WERI-Rb-1 (cell line): Measurements from ENCODE around the gene RPL13A.

ENCODE experiments used
- DNase-seq: peaks from one replicate; pipeline ENCODE4 v3.0.0-alpha.2; 2020
- H3K27ac ChIP-seq: fragments of 250-450 bp; sonication (Bioruptor Pico); 2 replicates; pipeline ENCODE4 v1.5.1; 2020; ENCODE audit warnings: mild to moderate bottlenecking, moderate library complexity
- H3K27me3 ChIP-seq: fragments of 250-450 bp; sonication (Bioruptor Pico); 2 replicates; pipeline ENCODE4 v1.5.1; 2021; ENCODE audit warnings: mild to moderate bottlenecking, low read depth, moderate library complexity; ENCODE audit not compliant: insufficient read depth, severe bottlenecking
- H3K36me3 ChIP-seq: fragments of 250-450 bp; sonication (Bioruptor Pico); 2 replicates; pipeline ENCODE4 v1.5.1; 2020; ENCODE audit warnings: mild to moderate bottlenecking, moderate library complexity
- H3K4me3 ChIP-seq: 2 replicates; pipeline ENCODE4 v1.5.1; 2011; ENCODE audit warnings: low read depth, mild to moderate bottlenecking, control low read depth, low read length
- H3K9me3 ChIP-seq: fragments of 250-450 bp; sonication (Bioruptor Pico); 2 replicates; pipeline ENCODE4 v1.5.1; 2021; ENCODE audit warnings: mild to moderate bottlenecking, moderate library complexity; ENCODE audit not compliant: severe bottlenecking
- CTCF ChIP-seq: IDR thresholded peaks from 2 replicates; pipeline ENCODE4 v1.5.1; 2011; ENCODE audit warnings: low read depth, mild to moderate bottlenecking, control low read depth, inconsistent platforms, low read length

The RPL13A gene

GRCh38 chr19:49447485-49448431 is 39.6 kb upstream of the RPL13A start:
- TF ChIP-seq CTCF, result no peak
- H3K27me3 ChIP-seq, result no peaks in the 10 kb centered on the region
- H3K27ac ChIP-seq, result no peak overlapping the region
- DNase-seq, result peak; percentile 71
- peaks cover 42% of the 10 kb centered on the region for H3K36me3 ChIP-seq
- no peak overlapping the region for H3K4me3 ChIP-seq
- H3K9me3 ChIP-seq, result no peaks in the 10 kb centered on the region

- TF ChIP-seq CTCF, result no peak
- no peak for DNase-seq
- H3K4me3 ChIP-seq, result no peak overlapping the region
- no peaks in the 10 kb centered on the region for H3K27me3 ChIP-seq
- no peak overlapping the region for H3K27ac ChIP-seq
- H3K9me3 ChIP-seq, result no peaks in the 10 kb centered on the region
- peaks cover 42% of the 10 kb centered on the region for H3K36me3 ChIP-seq
These were observed 39.0 kb upstream of the RPL13A start for GRCh38 chr19:49448432-49448786.

- Histone ChIP-seq H3K9me3 (no peaks in the 10 kb centered on the region), H3K27me3 (no peaks in the 10 kb centered on the region), H3K27ac (peak overlapping the region; percentile 20; the same call in 1 of the 2 replicates), H3K4me3 (peak overlapping the region; percentile 78; the same call in 1 of the 2 replicates), H3K36me3 (peaks cover 42% of the 10 kb centered on the region)
- no peak for TF ChIP-seq CTCF
- no peak for DNase-seq
These were observed 37.0 kb upstream of the RPL13A start for GRCh38 chr19:49450405-49450804.

GRCh38 chr19:49451430-49452181 is 35.8 kb upstream of the RPL13A start, which contains the start of gene PIH1D1:
TSS of gene PIH1D1 (minus strand) at chr19:49451814. CDS start at chr19:49451574, 240 bp downstream.
- peak within 1 kb of the TSS; percentile 78 for H3K4me3 ChIP-seq
- TF ChIP-seq CTCF, result no peak
- H3K36me3 ChIP-seq, result peaks cover 39% of the 10 kb centered on the region
- H3K9me3 ChIP-seq, result no peaks in the 10 kb centered on the region
- no peaks in the 10 kb centered on the region for H3K27me3 ChIP-seq
- DNase-seq, result peak; percentile 97
- H3K27ac ChIP-seq, result peak within 1 kb of the TSS; percentile 96

GRCh38 chr19:49453013-49453756 is 34.2 kb upstream of the RPL13A start, which contains the start of gene ALDH16A1:
TSS of gene ALDH16A1 (plus strand) at chr19:49453225. CDS start at chr19:49453332, 107 bp downstream.
- Histone ChIP-seq H3K36me3 (peaks cover 25% of the 10 kb centered on the region), H3K27ac (peak within 1 kb of the TSS; percentile 96), H3K9me3 (no peaks in the 10 kb centered on the region), H3K27me3 (no peaks in the 10 kb centered on the region), H3K4me3 (peak within 1 kb of the TSS; percentile 72)
- peak; percentile 98 for DNase-seq
- no peak for TF ChIP-seq CTCF
